ENCODE data around the gene NMU. TPM values are rescaled to one million over a fixed set of nuclear protein-coding genes. Genes with fewer than 3 reads are reported as not detected.

NMU gene
- polyA plus RNA-seq, 1 experiment = not detected

GRCh38 chr4:55613621-55614020 is 22.5 kb downstream of the NMU start:
- ChIA-PET CTCF (interaction anchor here (0.8 to 1.3 kb wide), 2 partner anchors 13 to 25 kb away, joined by 3 read pairs; no protein-coding TSS in a partner anchor), POLR2A (no interaction called here)
- Histone ChIP-seq H3K27me3 (ENCODE audit: control insufficient read depth, insufficient read depth, low read length) (no peaks in the 10 kb centered on the region), H3K36me3 (ENCODE audit: control insufficient read depth, insufficient read depth, low read length) (no peaks in the 10 kb centered on the region), H3K4me3 (ENCODE audit: low read depth, low read length) (no peak overlapping the region)
- no peak for DNase-seq (ENCODE audit: low read depth)
- no peak for TF ChIP-seq CTCF (IDR thresholded peaks at IDR 0.05; ENCODE audit: insufficient read depth, low read depth, low read length)

DNA sequence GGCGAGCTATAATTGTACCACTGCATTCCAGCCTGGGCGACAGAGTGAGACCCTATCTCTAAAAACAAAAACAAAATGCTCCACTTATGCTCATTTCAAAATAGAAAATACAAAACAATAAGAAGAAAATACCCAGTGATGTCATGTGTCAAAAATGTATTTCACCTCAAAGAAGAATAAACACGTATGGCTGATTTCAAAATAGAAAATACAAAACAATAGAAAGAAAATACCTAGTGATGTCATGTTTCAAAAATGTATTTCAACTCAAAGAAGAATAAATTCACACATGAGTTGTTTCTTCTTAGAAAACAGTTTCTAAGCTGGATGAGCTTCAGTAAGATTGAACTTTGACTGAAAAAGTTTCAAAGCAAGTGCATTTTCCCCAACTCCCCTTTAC is 23.8 kb downstream of the NMU start:
- ChIA-PET CTCF (no interaction called here), POLR2A (no interaction called here)
- H3K4me3 ChIP-seq (ENCODE audit: low read depth, low read length) = no peak overlapping the region
- H3K27me3 ChIP-seq (ENCODE audit: control insufficient read depth, insufficient read depth, low read length) = no peaks in the 10 kb centered on the region
- TF ChIP-seq CTCF (IDR thresholded peaks at IDR 0.05; ENCODE audit: insufficient read depth, low read depth, low read length) = no peak
- no peaks in the 10 kb centered on the region for H3K36me3 ChIP-seq (ENCODE audit: control insufficient read depth, insufficient read depth, low read length)
- DNase-seq (ENCODE audit: low read depth) = no peak

- ChIA-PET POLR2A (no interaction called here), CTCF (no interaction called here)
- DNase-seq (ENCODE audit: low read depth) = no peak
These were observed 24.6 kb downstream of the NMU start for GRCh38 chr4:55611358-55612059.

GRCh38 chr4:55610381-55610780 is 25.7 kb downstream of the NMU start:
- Histone ChIP-seq H3K36me3 (ENCODE audit: control insufficient read depth, insufficient read depth, low read length) (no peaks in the 10 kb centered on the region), H3K4me3 (ENCODE audit: low read depth, low read length) (no peak overlapping the region), H3K27me3 (ENCODE audit: control insufficient read depth, insufficient read depth, low read length) (no peaks in the 10 kb centered on the region)
- POLR2A ChIA-PET = no interaction called here
- no peak for TF ChIP-seq CTCF (IDR thresholded peaks at IDR 0.05; ENCODE audit: insufficient read depth, low read depth, low read length)
- CTCF ChIA-PET = no interaction called here
- no peak for DNase-seq (ENCODE audit: low read depth)

More at GRCh38 chr4:55611358-55612059, 24.6 kb downstream of the NMU start:
- Histone ChIP-seq H3K27me3 (ENCODE audit: control insufficient read depth, insufficient read depth, low read length) (no peaks in the 10 kb centered on the region), H3K4me3 (ENCODE audit: low read depth, low read length) (no peak overlapping the region), H3K36me3 (ENCODE audit: control insufficient read depth, insufficient read depth, low read length) (no peaks in the 10 kb centered on the region)
- TF ChIP-seq CTCF (IDR thresholded peaks at IDR 0.05; ENCODE audit: insufficient read depth, low read depth, low read length) = no peak

- no peak for DNase-seq (ENCODE audit: low read depth)
- POLR2A ChIA-PET = no interaction called here
- Histone ChIP-seq H3K4me3 (ENCODE audit: low read depth, low read length) (no peak overlapping the region), H3K36me3 (ENCODE audit: control insufficient read depth, insufficient read depth, low read length) (no peaks in the 10 kb centered on the region), H3K27me3 (ENCODE audit: control insufficient read depth, insufficient read depth, low read length) (no peaks in the 10 kb centered on the region)
- CTCF ChIA-PET = interaction anchor here (0.6 kb wide), 1 partner anchor 28 kb away, joined by 3 read pairs; no protein-coding TSS in a partner anchor
- TF ChIP-seq CTCF (IDR thresholded peaks at IDR 0.05; ENCODE audit: insufficient read depth, low read depth, low read length) = no peak
These were observed 26.7 kb downstream of the NMU start for GRCh38 chr4:55609393-55609866.
